Globus pallidus (tissue), 1 donor: ENCODE measurements around the gene TTC23.
A peak's percentile ranks its signal among the peaks of the same experiment; 100 is the strongest.

Experiments used
- DNase-seq: peaks from one replicate; pipeline ENCODE4 v3.0.0-alpha.2; 2015; ENCODE audit warnings: low spot score

Gene TTC23

DNA sequence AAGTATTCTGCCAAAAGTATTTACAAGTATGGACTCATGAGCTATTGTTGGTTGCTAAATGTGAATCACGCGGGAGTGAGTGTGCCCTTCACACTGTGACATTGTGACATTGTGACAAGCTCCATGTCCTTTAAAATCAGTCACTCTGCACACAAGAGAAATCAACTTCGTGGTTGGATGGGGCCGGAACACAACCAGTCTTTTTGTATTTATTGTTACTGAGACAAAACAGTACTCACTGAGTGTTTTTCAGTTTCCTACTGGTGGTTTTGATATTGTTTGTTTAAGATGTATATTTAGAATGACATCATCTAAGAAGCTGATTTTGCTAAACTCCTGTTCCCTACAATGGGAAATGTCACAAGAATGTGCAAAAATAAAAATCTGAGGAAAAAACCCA, 114.2 kb downstream of the TTC23 start:
- DNase-seq: no peak

DNA sequence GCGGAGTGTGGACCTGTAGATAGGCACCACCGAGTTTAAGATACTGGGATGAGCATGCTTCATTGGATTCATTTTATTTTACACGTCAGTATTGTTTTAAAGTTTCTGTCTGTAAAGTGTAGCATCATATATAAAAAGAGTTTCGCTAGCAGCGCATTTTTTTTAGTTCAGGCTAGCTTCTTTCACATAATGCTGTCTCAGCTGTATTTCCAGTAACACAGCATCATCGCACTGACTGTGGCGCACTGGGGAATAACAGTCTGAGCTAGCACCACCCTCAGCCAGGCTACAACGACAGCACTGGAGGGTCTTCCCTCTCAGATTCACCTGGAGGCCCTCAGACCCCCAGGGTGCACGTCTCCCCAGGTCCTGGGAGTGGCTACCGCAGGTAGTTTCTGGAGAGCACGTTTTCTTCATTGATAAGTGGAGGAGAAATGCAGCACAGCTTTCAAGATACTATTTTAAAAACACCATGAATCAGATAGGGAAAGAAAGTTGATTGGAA, 115.0 kb downstream of the TTC23 start:
- no peak for DNase-seq

DNA sequence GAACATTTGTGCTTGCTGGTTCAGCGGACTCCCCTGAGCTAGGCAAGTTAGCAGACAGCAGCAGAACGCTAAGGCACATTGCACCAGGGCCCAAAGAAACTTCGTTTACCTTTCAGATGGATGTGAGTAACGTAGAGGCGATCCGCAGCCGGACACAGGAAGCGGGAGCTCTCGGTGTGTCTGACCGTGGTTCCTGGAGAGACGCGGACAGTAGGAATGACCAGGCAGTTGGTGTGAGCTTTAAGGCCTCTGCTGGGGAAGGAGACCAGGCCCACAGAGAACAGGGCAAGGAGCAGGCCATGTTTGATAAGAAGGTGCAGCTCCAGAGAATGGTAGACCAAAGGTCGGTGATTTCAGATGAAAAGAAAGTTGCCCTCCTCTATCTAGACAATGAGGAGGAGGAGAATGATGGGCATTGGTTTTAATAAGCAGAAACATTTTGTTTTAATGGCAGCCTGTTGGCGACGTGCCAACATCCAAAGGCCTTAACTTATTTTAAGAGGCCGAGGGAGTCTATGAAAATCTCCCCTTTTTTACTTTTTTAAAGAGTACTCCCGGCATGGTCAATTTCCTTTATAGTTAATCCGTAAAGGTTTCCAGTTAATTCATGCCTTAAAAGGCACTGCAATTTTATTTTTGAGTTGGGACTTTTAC, 116.6 kb downstream of the TTC23 start:
- no peak for DNase-seq

DNA sequence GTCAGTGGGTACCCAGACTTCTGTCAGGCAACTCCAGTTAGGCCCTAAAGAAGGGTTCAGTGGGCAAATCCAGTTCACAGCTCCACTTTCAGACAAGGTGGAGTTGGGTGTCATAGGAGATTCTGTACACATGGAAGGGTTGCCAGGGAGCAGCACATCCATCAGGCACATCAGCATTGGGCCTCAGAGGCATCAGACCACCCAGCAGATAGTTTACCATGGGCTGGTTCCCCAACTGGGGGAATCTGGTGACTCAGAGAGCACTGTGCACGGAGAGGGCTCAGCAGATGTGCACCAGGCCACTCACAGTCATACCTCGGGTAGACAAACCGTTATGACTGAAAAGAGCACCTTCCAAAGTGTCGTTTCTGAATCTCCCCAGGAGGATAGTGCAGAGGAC, 117.3 kb downstream of the TTC23 start:
- DNase-seq: no peak

DNA sequence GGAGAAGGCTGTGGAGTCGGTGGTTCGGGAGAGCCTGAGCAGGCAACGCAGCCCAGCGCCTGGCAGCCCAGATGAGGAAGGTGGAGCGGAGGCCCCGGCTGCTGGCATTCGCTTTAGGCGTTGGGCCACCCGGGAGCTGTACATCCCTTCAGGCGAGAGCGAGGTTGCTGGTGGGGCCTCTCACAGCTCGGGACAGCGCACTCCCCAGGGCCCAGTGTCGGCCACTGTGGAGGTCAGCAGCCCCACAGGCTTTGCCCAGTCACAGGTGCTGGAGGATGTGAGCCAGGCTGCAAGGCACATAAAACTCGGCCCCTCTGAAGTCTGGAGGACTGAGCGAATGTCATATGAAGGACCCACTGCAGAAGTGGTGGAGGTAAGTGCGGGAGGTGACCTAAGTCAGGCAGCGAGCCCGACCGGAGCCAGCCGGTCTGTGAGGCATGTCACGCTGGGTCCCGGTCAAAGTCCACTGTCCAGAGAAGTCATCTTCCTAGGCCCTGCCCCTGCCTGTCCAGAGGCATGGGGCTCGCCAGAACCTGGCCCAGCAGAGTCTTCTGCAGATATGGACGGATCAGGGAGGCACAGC, 117.8 kb downstream of the TTC23 start:
- no peak for DNase-seq

DNA sequence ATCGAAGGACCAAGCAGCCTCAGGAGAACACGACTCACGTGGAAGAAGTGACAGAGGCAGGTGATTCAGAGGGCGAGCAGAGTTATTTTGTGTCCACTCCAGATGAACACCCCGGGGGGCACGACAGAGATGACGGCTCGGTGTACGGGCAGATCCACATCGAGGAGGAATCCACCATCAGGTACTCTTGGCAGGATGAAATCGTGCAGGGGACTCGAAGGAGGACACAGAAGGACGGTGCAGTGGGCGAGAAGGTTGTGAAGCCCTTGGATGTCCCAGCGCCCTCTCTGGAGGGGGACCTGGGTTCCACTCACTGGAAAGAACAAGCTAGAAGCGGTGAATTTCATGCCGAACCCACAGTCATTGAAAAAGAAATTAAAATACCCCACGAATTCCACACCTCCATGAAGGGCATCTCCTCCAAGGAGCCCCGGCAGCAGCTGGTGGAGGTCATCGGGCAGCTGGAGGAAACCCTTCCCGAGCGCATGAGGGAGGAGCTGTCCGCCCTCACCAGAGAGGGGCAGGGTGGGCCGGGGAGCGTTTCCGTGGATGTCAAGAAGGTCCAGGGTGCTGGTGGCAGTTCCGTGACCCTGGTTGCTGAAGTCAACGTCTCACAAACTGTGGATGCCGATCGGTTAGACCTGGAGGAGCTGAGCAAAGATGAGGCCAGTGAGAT, 118.5 kb downstream of the TTC23 start:
- DNase-seq: no peak

DNA sequence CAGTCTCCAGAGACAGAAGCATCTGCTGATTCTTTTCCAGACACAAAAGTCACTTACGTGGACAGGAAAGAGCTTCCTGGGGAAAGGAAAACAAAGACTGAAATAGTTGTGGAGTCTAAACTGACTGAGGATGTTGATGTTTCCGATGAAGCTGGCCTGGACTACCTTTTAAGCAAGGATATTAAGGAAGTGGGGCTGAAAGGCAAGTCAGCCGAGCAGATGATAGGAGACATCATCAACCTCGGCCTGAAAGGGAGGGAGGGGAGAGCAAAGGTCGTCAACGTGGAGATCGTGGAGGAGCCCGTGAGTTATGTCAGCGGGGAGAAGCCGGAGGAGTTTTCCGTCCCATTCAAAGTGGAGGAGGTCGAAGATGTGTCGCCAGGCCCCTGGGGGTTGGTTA, 119.1 kb downstream of the TTC23 start:
- DNase-seq: no peak

DNA sequence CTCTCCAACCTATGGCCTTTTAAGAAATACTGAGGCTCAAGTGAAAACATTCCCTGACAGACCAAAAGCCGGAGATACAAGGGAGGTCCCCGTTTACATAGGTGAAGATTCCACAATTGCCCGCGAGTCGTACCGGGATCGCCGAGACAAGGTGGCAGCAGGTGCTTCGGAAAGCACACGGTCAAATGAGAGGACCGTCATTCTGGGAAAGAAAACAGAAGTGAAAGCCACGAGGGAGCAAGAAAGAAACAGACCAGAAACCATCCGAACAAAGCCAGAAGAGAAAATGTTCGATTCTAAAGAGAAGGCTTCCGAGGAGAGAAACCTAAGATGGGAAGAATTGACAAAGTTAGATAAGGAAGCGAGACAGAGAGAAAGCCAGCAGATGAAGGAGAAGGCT, 119.7 kb downstream of the TTC23 start:
- no peak for DNase-seq

DNA sequence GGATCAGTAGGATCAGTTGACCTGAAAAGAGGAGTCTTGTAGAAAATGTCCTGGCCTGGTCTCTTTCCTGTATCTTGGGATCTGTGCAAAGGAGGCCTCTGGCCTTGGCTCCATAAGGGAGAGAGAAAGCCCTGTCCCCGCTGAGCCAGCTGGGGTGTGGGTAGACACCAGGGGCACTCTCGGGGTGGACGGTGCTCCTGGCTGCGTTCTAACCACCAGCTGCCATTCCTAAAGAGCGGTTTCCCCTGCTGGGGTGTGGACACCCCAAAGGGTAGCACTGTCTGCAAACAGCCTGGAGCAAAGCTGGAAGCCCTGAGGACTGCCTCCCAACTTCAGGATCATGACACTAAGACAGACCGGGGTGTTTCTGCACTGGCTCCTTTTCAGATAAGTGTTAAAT, 121.0 kb downstream of the TTC23 start:
- DNase-seq: no peak

DNA sequence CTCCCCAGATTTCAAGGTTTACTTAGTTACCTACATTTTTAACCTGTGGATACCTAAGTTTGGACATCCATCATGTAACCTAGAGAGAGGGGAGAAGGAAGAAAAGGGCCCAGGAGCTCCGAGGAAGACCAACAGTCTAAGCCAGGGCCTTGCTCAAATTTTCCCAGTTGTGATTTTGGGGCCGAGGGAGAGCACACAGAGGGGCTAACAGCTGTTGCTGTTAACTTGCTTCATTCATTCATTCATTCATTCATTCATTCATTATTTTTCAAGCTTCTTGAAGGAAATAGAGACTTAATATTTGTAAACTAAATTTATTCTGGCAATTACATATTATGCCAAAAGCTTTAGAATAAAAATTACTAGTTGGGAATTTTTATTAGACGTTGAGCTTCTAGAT, 121.6 kb downstream of the TTC23 start:
- no peak for DNase-seq

DNA sequence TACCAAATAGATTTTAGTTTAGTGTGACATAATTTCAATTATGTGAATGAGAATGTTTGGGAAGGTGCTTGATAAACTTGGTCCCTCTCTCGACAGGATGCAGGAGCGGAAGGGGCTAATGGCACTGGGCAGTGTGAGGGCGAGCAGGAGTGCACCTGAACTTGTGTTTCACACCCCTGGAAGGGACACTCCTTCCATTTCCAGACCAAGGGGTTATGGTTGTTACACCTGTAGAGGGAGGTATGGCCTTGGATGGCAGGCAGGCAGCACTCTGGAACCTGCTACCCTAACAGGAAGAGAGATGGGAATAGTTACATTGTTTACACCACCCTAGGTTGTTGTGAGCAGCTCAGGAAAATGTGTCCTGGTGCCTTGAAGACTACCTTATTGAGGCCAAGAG, 122.5 kb downstream of the TTC23 start:
- DNase-seq: no peak

DNA sequence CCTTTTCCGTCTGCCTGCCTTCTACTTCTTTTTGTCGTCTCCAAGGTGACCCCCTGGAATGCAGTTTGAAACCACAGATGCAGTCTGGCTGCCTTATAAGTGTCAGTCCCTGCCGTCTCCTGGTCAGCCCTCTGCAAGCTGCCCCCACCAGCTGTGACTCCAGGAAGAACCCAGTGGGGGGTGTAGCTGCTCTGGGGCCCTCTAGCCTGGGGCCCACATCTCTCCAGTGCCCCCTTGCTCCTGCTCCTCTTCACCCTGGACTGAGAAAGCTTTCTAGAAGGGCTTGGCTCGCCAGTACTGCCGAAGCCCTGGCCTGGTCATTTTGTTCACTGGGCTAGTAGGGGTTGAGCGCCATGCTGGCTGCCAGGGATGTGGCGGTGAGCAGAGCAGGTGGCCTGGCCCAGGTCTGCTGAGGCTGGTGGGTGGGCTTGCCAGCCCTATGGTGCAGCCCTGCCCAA, 123.2 kb downstream of the TTC23 start:
- DNase-seq: no peak

DNA sequence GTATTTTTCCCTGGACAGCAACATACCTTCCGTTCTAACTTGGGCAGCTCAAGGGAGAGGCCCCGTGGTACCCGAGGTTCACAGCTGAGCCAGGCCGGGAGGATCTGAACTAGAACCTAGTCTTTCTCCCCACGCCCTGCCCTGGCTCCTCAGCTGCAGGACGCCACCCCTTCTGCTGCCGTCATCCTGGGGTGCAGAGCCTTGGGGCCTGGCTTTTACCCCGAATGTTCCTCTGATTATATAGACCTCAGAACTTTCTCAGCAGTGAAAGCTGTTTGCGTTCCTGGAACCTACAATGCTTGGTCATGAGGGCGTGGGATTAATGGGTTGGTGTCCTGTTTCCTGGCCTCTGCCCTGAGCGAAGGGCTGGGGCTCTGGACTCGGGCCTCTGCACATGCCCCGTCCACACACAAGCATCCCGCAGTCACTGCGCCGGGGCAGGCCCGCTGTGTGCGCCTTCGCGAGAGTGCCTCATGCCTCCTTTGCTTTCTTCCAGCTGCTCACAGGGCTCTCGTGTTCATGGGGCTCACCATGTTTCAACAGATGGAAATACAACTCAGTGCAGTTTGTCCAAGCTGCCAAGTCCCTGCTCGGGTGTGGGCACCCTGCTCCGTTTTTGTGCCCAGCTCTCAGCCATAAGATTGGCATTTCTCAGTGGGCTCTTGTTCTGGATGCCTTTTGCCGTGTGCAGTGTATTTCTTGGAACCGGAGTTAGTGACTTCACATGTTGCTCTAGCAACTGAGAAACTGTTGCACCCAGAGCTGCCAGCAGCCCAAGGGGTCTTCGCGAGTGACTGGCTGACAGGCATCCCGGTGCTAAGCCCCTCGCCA, 124.1 kb downstream of the TTC23 start:
- DNase-seq: no peak

DNA sequence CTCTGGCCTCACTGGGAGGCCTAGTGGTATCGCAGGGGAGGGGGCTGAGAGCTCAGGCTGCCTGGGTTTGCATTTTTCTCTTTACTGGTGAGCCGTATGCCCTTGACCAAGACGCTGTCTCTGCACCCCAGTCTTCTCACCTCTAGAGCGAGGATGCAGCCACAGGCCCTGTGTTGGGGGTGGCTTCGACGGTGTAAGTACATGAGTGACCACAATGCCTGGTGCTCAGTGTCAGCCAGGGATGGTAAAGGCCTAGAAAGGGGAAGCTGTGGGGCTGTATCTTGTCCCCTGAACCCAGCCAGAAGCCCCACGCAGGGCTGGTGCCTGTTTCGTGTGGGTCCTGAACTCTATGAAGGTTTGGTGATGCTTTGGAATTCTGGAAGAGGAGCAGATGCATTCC, 124.7 kb downstream of the TTC23 start:
- DNase-seq: no peak

DNA sequence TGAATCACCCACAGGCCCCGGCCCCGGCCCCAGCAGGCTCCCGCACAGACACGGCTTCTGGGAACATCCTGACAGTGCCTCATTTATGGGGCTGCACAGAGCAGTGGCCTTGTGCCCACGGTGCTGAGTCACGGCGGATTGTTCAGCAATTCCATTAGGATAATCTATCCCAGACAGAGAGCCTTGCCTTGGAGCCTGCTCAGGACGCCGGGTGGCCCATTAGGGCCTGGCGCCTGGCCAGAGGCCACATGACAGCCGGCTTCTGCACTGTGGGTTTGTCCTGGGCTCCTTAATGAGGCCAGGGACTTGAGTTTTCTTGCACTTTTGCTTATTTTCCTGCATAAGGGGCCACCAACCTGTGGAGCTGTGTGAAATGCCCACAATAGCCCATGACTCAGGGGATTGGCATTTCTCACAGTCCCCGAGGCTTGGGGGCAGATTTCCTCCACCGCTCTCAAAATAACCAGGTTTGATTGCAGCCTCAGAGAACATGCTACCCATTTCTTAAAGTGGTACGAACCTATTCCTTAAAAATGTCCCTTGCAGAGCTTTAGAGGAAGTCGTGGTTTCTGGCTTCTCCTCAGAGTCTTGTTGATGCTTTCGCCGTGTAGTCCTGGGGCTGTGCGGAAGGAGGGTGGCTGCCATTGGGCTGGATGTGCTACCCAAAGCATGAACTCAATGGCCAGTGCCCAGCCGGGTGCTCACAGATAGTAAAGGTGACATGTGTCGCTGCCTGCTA, 125.5 kb downstream of the TTC23 start:
- peak; percentile 89 for DNase-seq

DNA sequence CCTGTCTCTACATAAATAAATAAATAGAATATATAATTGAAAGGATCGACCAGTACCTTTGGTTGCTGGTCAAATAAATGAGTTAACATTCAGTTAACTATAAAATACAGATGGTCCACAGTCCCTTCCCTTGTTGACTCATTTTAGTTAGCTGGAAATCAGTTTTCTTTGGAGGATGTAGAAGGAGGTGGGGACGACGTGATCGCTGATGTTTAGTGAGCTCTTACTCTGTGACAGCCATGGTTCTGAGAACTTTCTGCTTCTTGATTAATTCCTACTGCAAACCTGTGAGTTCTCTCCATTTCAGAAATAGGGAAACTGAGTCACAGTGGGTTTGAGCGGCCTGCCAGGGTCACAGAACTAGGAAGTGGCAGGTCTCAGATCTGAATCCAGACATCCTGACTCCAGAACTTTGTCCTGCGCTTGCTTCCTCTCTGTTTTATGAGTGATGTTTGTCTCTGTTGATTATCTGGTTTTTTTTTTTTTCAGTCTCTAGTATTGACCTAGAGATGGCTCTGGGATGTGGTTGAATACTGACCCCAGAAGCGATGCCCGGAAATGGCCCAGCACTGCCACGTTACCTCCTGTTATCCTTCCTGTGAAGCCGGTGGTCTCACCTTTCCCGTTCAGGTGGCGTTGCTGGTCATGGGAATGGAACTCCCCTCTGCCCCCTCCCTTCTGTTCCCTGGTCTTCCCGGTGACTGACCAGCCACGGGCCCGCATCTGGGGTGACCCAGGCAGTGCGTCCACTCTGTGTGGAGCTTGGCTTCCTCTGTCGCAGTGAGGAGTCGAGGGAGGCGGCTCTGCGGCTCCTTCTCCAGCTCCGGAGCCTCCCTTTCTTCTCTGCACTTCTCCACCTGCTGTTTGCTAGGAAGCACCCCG, 126.3 kb downstream of the TTC23 start:
- DNase-seq: no peak

DNA sequence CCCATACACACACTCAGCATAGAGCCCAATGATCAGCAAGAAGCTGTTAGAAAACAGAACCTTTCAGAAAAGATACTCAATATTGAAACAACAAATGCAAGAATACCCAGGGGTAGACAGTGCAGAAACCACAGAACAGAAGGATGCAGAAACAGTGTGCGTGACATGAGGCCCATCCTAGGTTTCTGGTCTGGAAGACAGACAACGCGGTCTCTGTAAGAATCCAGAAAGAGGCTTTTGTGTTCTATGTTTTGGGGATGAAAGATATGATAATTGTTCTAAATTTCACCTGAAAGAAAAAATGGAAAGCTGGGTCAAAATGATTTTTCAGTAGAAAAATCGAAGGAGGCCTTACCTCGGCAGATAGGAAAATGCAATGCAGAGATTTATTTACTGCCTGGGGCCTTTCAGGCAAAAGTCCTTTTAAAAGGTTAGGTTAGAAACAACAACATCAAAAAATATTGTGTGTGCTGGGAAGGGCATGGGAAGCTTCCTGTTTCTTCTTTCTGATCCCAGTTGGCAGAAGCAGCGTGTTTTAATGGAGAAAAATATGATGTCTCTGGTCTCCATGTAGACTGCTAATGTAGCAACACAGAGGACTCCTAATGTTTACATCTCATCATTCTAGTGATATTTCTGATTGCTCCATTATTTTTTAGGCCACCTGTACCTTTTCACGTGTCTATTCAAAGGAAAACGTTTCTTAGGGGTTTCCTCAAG, 127.5 kb downstream of the TTC23 start:
- DNase-seq: peak; percentile 39

DNA sequence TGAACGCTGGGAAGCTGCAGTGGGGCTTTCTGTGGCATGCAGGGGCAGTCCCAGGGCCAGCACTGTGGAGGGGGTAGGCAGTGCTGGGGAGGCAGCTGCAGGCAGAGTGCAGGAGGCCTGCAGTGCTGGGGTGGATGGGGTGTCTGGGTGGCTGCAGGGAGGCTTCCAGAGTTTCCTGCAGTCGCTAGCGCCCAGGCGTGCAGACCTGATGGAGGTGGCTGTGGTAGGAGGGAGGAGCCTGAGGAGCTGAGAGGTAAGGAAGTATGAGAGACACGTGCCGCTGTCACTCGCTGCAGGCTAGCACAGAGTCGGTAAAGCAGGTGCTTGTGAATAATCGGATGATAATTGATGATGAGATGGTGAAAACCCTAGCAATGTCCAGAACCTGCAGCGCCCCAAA, 128.2 kb downstream of the TTC23 start:
- no peak for DNase-seq

DNA sequence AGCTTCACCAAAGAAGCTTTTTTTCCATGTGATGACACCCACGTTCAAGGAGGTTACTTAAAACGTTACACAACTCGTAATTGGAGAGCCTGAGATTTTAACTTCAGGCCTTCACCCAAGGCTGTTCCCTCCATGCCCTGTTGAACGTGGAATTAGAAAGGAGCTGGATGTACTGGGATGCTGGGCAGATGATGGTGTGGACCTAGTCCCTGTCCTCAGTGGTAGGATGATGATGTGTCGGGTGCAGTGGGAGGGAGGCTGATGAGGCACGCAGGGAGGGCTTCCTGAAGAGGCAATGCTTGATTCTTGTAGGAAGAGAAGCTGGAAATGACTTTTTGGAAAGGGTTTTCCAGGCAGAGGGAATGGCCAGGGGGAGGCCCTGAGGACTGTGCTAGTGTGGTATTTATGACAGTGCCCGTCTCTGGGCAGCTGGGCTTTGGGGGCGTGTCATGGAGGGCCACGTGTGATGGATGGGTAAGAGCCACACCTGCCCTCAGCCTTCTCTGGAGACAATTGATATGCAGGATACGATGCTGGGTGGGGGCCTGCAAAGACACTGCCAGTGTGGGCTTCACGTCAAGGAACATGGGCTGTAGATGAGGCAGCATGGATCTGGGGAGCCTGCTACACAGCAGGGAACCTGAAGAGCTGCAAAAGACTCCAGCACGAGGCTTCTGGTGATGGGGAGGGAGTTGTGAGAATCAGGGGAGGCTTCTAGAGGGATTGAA, 129.2 kb downstream of the TTC23 start:
- no peak for DNase-seq
